HCT116 (cell line): ENCODE measurements around the gene ZNF287. TPM values are rescaled to one million over a fixed set of nuclear protein-coding genes. Genes with fewer than 3 reads are reported as not detected.

ENCODE experiments used
- ATAC-seq: fragments of 200-7000 bp; cut with Tn5 transposase; 2 replicates; pipeline ENCODE4 v1.9.1; 2020; ENCODE audit warnings: mild to moderate bottlenecking, moderate library complexity
- BruUV-seq: library from RNA; stranded (reverse); fragments of 400-500 nt; replicated peaks from 2 replicates; lab custom pipeline; 2021; lab: Mats Ljungman, UMichigan
- CTCF ChIA-PET: fragments of 300-600 bp; sonication (Branson Sonifier 250); formaldehyde crosslinking; loops from one replicate; lab custom pipeline; 2021; ENCODE audit warnings: antibody characterized with exemption; lab: Charles Lee
- POLR2A ChIA-PET: fragments of 300-600, 350-600 bp; sonication (Branson Sonifier 250); formaldehyde crosslinking; loops from one replicate; lab custom pipeline; 2021; ENCODE audit warnings: antibody characterized with exemption; lab: Charles Lee
- RAD21 ChIA-PET, 2 experiments: fragments of 300-600 bp; sonication (Branson Sonifier 250); formaldehyde crosslinking; loops; one replicate each; lab custom pipeline; 2023; ENCODE audit warnings: low total read pairs in 2 of 2; ENCODE audit not compliant: uncharacterized antibody in 2 of 2, unreplicated experiment in 2 of 2, low non-redundant PET in 1 of 2; lab: Charles Lee
- DNase-seq: peaks from one replicate; pipeline ENCODE4 v3.0.0-alpha.2; 2010; ENCODE audit warnings: low read depth, low spot score
- H2AFZ ChIP-seq: fragments of 200-600 bp; shearing (Covaris generic), sonication (generic); 2 replicates; pipeline ENCODE4 v1.6.1; 2017; ENCODE audit warnings: low read depth, mixed run types, mixed read lengths, antibody characterized with exemption, low read length; ENCODE audit not compliant: poor library complexity, severe bottlenecking
- H3K27ac ChIP-seq: 2 replicates; pipeline ENCODE4 v1.5.1; 2012; ENCODE audit warnings: low read depth, low read length
- H3K27me3 ChIP-seq: fragments of 200-600 bp; sonication (generic); 2 replicates; pipeline ENCODE4 v1.6.1; 2016; ENCODE audit warnings: mixed run types, low read length, mixed read lengths; ENCODE audit not compliant: insufficient read depth
- H3K36me3 ChIP-seq, 2 experiments: fragments of 200-500 bp in 1 of 2; fragments of 200-600 bp in 1 of 2; sonication (Bioruptor generic) in 1 of 2; sonication (generic) in 1 of 2; 2 replicates each; pipeline versions ENCODE4 v1.5.1 to v1.6.1; 2014 to 2016; ENCODE audit warnings: low read length in 2 of 2, inconsistent platforms in 1 of 2, mixed read lengths in 1 of 2, mixed run types in 1 of 2; ENCODE audit not compliant: insufficient read depth in 2 of 2, control insufficient read depth in 1 of 2
- H3K4me1 ChIP-seq, 2 experiments: fragments of 200-600 bp in 1 of 2; sonication (generic) in 1 of 2; 2 replicates each; pipeline versions ENCODE4 v1.5.1 to v1.6.1; 2012 to 2017; ENCODE audit warnings: low read length in 2 of 2, inconsistent platforms in 1 of 2, mild to moderate bottlenecking in 1 of 2, mixed read lengths in 1 of 2, mixed run types in 1 of 2, moderate library complexity in 1 of 2; ENCODE audit not compliant: insufficient read depth in 2 of 2, control insufficient read depth in 1 of 2
- H3K4me2 ChIP-seq: fragments of 200-600 bp; sonication (generic); 2 replicates; pipeline ENCODE4 v1.6.1; 2017; ENCODE audit warnings: mixed run types, low read length, mixed read lengths
- H3K4me3 ChIP-seq, 2 experiments: fragments of 200-600 bp in 1 of 2; sonication (generic) in 1 of 2; replicated peaks in 1 of 2; 2 replicates each; pipeline ENCODE4 v1.5.1; 2011 to 2016; ENCODE audit warnings: low read length in 2 of 2, control low read depth in 1 of 2, low read depth in 1 of 2, mild to moderate bottlenecking in 1 of 2, mixed read lengths in 1 of 2, mixed run types in 1 of 2
- H3K79me2 ChIP-seq: fragments of 200-600 bp; sonication (generic); 2 replicates; pipeline ENCODE4 v1.6.1; 2017; ENCODE audit warnings: mild to moderate bottlenecking, mixed run types, low read length, moderate library complexity, mixed read lengths; ENCODE audit not compliant: insufficient read depth
- H3K9ac ChIP-seq: fragments of 200-600 bp; sonication (generic); 2 replicates; pipeline ENCODE4 v1.6.1; 2016; ENCODE audit warnings: low read length, mixed read lengths
- H3K9me2 ChIP-seq: fragments of 200-600 bp; sonication (generic), shearing (Covaris generic); 2 replicates; pipeline ENCODE4 v1.6.1; 2017; ENCODE audit warnings: mixed run types, mild to moderate bottlenecking, moderate library complexity; ENCODE audit not compliant: insufficient read depth
- H3K9me3 ChIP-seq, 2 experiments: fragments of 200-500 bp in 1 of 2; fragments of 200-600 bp in 1 of 2; sonication (Bioruptor generic) in 1 of 2; sonication (generic) in 1 of 2; 2 replicates each; pipeline ENCODE4 v1.6.1; 2014 to 2017; ENCODE audit warnings: low read length in 2 of 2, mixed read lengths in 2 of 2, inconsistent platforms in 1 of 2, low read depth in 1 of 2, mild to moderate bottlenecking in 1 of 2, mixed run types in 1 of 2, moderate library complexity in 1 of 2; ENCODE audit not compliant: control insufficient read depth in 1 of 2, insufficient read depth in 1 of 2
- H4K20me1 ChIP-seq: fragments of 200-600 bp; sonication (generic), shearing (Covaris generic); 2 replicates; pipeline ENCODE4 v1.6.1; 2017; ENCODE audit warnings: mixed run types, mild to moderate bottlenecking, moderate library complexity; ENCODE audit not compliant: insufficient read depth
- CTCF ChIP-seq, 3 experiments: fragments of 200-600 bp in 1 of 3; sonication (generic) in 1 of 3; IDR thresholded peaks in 2 of 3; conservative IDR thresholded peaks in 1 of 3; 2 replicates each; pipeline ENCODE4 v1.5.1; 2012 to 2017; ENCODE audit warnings: low read depth in 2 of 3, low read length in 2 of 3, antibody characterized with exemption in 1 of 3, borderline replicate concordance in 1 of 3, control low read depth in 1 of 3, mild to moderate bottlenecking in 1 of 3, mixed read lengths in 1 of 3, mixed run types in 1 of 3, moderate library complexity in 1 of 3; ENCODE audit not compliant: insufficient read depth in 1 of 3
- EGR1 ChIP-seq: IDR thresholded peaks from 2 replicates; pipeline ENCODE4 v1.6.1; 2012; ENCODE audit warnings: low read depth
- JUND ChIP-seq: IDR thresholded peaks from 2 replicates; pipeline ENCODE4 v1.6.1; 2012
- POLR2A ChIP-seq: IDR thresholded peaks from 2 replicates; pipeline ENCODE4 v1.7.0; 2011; ENCODE audit warnings: borderline replicate concordance; ENCODE audit not compliant: insufficient read depth, insufficient read length; ENCODE audit errors: extremely low read depth
- RAD21 ChIP-seq: IDR thresholded peaks from 2 replicates; pipeline ENCODE4 v1.6.1; 2012; ENCODE audit warnings: low read depth, mild to moderate bottlenecking
- REST ChIP-seq: IDR thresholded peaks from 2 replicates; pipeline ENCODE4 v1.6.1; 2012; ENCODE audit warnings: low read depth
- ZBTB33 ChIP-seq: IDR thresholded peaks from 2 replicates; pipeline ENCODE4 v1.6.1; 2011; ENCODE audit warnings: mild to moderate bottlenecking, low read length, moderate library complexity; ENCODE audit not compliant: insufficient replicate concordance; ENCODE audit errors: extremely low read depth
- ZFX ChIP-seq: fragments of 450-650 bp; IDR thresholded peaks from 2 replicates; pipeline ENCODE4 v1.6.1; 2017
- intact Hi-C: fragments of 100-400 bp; cut with micrococcal nuclease; formaldehyde crosslinking; loops from 2 replicates; pipeline ENCODE4 v1.10.0; 2022
- total RNA-seq: library from RNA; stranded (reverse); gene quantifications from one replicate; pipeline ENCODE4 v1.2.1, GENCODE V29; 2021; ENCODE audit not compliant: unreplicated experiment

Gene ZNF287
- total RNA-seq, 1 experiment from 2014 or later: not detected

GRCh38 chr17:16589097-16589969 is 20.3 kb upstream of the ZNF287 start:
- peaks cover 7 to 8% of the 10 kb centered on the region in 2 experiments; a peak in 3 of 4 replicates for H3K9me3 ChIP-seq
- H3K9ac ChIP-seq: no peak overlapping the region
- TF ChIP-seq CTCF (IDR thresholded peaks at IDR 0.05 in 2 of 3, conservative IDR thresholded peaks at IDR 0.05 in 1 of 3; ENCODE audit: borderline replicate concordance in 1 of 3, insufficient read depth in 1 of 3, low read depth in 2 of 3, low read length in 2 of 3) (peak; percentile 55 to 97 (median 89); a peak in 5 of 6 replicates), RAD21 (peak; percentile 65), POLR2A (no peak), JUND (no peak), ZBTB33 (no peak), REST (no peak), EGR1 (no peak), ZFX (no peak)
- no peak overlapping the region for H3K27ac ChIP-seq
- intact Hi-C loops: no loop called here
- H3K4me2 ChIP-seq: peak overlapping the region; percentile 32
- no peaks in the 10 kb centered on the region for H3K9me2 ChIP-seq
- no peaks in the 10 kb centered on the region for H3K79me2 ChIP-seq
- H3K36me3 ChIP-seq: no peaks in the 10 kb centered on the region
- no peaks in the 10 kb centered on the region for H3K27me3 ChIP-seq
- H4K20me1 ChIP-seq: no peaks in the 10 kb centered on the region
- peak; percentile 93 for ATAC-seq
- peak overlapping the region; percentile 79 for H2AFZ ChIP-seq
- peak; percentile 64 for DNase-seq
- ChIA-PET POLR2A (interaction anchor here (1.6 kb wide), 1 partner anchor 151 kb away, joined by 3 read pairs; no protein-coding TSS in a partner anchor), RAD21 (no interaction called here), CTCF (interaction anchor here (0.8 kb wide), 1 partner anchor 99 kb away, joined by 3 read pairs; no protein-coding TSS in a partner anchor)
- BruUV-seq: no TSS peak
- no peak overlapping the region for H3K4me3 ChIP-seq
- peaks cover 0 to 2% of the 10 kb centered on the region in 2 experiments; a peak in 1 of 4 replicates for H3K4me1 ChIP-seq
